PFSK-1 (cell line): ENCODE data around the gene DPYD.

Experiments
- FOXP2 ChIP-seq: optimal IDR thresholded peaks from 2 replicates; pipeline ENCODE3; 2011; ENCODE audit warnings: borderline replicate concordance, control low read depth, inconsistent platforms; ENCODE audit not compliant: insufficient read depth; ENCODE audit errors: extremely low read length, extremely low read depth
- POLR2AphosphoS5 ChIP-seq: IDR thresholded peaks from 2 replicates; pipeline ENCODE4 v1.6.1; 2012; ENCODE audit warnings: low read depth, mild to moderate bottlenecking, control low read depth, low read length, moderate library complexity
- SIN3A ChIP-seq: IDR thresholded peaks from 2 replicates; pipeline ENCODE4 v1.6.1; 2012; ENCODE audit warnings: mild to moderate bottlenecking, low read length, moderate library complexity, borderline replicate concordance; ENCODE audit not compliant: insufficient read depth
- TAF1 ChIP-seq: IDR thresholded peaks from 2 replicates; pipeline ENCODE4 v1.6.1; 2012; ENCODE audit warnings: low read length, control low read depth, borderline replicate concordance; ENCODE audit not compliant: insufficient read depth
- TF ChIP-seq, protein P1 (sequence below), 2 experiments: IDR thresholded peaks; 2 replicates each; pipeline versions ENCODE4 v1.6.1 to v1.8.0; 2011 to 2012; ENCODE audit warnings: low read depth in 2 of 2, low read length in 2 of 2, control low read depth in 1 of 2, inconsistent platforms in 1 of 2, mild to moderate bottlenecking in 1 of 2, moderate library complexity in 1 of 2; ENCODE audit not compliant: insufficient read depth in 1 of 2

DPYD gene

DNA sequence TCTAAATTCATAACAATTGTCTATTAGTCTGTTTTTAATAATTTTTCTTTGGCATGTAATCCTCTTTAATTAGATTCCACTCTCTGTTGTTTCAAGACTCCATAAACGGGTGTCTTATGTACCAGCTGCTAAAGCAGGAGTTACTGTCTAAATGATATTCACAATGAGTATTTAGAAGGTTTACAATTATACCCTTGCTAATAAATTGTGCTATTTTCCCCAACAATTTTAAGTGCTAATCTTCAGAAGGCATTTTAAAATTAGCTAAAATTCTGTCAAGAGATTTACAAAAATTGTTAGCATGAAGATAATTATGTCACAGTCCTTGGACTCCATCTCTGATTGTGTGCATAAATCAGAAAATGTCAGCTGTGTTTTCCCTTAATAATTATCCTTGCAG is 83.7 kb downstream of the DPYD start:
- no peak for TF ChIP-seq FOXP2
- TF ChIP-seq TAF1: no peak

DNA sequence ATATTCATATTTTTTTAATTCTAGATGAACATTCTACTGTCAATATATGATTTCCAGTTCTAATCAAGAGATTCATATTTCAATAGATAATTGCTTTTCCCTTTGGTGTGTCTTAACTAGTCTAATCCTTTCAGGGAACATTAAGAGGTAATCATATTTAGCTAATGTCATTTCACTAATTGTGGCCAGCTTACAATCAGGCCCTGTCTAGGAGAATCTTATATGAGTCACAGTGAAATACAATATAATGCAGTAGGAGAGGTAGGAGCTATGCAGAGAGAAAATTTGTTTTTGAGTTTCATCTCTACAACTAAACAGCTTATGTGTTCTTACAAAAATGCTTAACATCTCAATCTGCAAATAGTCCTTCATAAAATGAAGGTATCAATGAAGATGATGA is 85.9 kb downstream of the DPYD start:
- TF ChIP-seq TAF1 (no peak), SIN3A (no peak), POLR2AphosphoS5 (no peak), FOXP2 (no peak)
- TF ChIP-seq, protein P1, sequence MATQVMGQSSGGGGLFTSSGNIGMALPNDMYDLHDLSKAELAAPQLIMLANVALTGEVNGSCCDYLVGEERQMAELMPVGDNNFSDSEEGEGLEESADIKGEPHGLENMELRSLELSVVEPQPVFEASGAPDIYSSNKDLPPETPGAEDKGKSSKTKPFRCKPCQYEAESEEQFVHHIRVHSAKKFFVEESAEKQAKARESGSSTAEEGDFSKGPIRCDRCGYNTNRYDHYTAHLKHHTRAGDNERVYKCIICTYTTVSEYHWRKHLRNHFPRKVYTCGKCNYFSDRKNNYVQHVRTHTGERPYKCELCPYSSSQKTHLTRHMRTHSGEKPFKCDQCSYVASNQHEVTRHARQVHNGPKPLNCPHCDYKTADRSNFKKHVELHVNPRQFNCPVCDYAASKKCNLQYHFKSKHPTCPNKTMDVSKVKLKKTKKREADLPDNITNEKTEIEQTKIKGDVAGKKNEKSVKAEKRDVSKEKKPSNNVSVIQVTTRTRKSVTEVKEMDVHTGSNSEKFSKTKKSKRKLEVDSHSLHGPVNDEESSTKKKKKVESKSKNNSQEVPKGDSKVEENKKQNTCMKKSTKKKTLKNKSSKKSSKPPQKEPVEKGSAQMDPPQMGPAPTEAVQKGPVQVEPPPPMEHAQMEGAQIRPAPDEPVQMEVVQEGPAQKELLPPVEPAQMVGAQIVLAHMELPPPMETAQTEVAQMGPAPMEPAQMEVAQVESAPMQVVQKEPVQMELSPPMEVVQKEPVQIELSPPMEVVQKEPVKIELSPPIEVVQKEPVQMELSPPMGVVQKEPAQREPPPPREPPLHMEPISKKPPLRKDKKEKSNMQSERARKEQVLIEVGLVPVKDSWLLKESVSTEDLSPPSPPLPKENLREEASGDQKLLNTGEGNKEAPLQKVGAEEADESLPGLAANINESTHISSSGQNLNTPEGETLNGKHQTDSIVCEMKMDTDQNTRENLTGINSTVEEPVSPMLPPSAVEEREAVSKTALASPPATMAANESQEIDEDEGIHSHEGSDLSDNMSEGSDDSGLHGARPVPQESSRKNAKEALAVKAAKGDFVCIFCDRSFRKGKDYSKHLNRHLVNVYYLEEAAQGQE (IDR thresholded peaks at IDR 0.05; ENCODE audit: insufficient read depth in 1 of 2, low read depth in 2 of 2, low read length in 2 of 2): no peak

DNA sequence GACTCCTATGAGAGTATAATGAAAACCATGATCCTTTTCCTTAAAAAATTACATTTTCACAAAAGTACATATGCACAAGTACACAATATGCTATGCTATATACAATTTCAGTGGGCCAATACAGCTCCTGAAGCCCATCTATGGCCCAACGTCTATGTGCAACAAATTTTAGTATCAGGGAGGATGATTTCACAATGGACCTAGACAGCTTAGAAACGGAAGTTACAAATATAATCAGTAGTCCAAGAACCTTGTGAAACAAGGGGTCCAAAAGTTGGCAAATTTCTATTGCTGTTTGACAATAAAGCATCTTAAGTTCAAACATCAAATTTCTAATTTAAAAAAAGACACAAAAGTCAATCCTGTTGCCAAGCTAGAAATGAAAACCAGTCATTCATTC is 87.0 kb downstream of the DPYD start:
- TF ChIP-seq TAF1: no peak
- no peak for TF ChIP-seq POLR2AphosphoS5
- TF ChIP-seq, protein P1 (IDR thresholded peaks at IDR 0.05; ENCODE audit: insufficient read depth in 1 of 2, low read depth in 2 of 2, low read length in 2 of 2): no peak

DNA sequence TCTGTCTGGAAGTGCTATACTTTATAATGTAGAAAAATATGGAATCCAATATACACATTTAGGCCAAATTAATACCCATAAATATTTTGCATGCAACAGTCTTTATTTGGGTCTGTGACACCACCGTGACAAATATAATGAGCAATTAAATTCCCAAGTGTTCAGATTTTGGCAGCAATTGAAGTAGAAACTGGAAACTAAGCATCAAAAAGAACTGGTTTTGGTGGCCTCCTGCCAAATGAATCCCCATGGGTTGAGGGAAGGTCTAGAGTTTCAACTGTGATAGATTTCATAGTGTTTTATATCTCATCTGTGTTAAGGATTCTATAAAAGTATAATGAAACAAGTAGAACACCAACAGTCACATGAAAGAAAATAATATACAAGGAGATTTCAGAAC is 88.4 kb downstream of the DPYD start:
- TF ChIP-seq, protein P1 (IDR thresholded peaks at IDR 0.05; ENCODE audit: insufficient read depth in 1 of 2, low read depth in 2 of 2, low read length in 2 of 2): no peak
- TF ChIP-seq POLR2AphosphoS5 (no peak), SIN3A (no peak), FOXP2 (no peak), TAF1 (no peak)

DNA sequence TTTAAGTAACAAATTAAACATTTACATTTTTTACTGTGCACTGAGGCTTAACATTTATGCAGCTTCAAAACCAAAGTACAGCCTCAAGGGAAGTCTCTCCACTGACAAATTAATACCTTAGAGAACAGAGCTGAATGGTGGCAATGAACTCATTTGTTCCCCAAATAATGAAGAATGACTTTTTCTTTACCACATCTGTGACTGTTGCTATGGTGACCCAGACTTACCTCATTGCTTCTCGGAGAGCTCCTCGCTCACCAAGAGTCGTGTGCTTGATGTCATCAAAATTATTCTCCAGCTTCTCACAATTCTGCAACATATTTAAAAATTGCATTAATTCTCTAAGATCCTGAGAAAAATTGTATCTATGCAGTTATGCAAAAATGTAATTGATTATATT is 92.9 kb downstream of the DPYD start:
- TF ChIP-seq SIN3A: no peak
- no peak for TF ChIP-seq POLR2AphosphoS5
- TF ChIP-seq TAF1: no peak
- no peak for TF ChIP-seq FOXP2
- TF ChIP-seq, protein P1 (IDR thresholded peaks at IDR 0.05; ENCODE audit: insufficient read depth in 1 of 2, low read depth in 2 of 2, low read length in 2 of 2): no peak
